ENCODE measurements around the gene COL13A1.

DNA sequence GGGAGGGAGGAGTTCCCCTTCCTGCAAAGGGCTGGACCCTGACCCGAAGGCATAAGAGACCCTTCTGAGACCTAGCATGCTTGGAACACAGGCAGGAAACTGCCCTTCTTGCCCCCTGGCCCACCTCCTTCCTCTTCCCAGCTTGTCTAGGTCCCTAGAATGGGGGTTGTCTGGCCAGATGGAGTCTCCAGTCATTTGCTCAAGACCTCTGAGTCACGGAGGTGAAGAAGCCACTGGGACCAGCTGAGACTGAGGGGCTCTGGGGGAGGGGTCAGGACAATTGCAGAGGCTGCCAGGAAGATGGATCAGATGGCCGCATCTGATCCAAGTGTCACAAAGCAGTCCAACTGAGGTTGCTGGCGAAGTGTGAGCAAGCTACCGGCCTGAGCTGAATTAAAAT, 46.2 kb downstream of the COL13A1 start:
- TF ChIP-seq, protein P1, sequence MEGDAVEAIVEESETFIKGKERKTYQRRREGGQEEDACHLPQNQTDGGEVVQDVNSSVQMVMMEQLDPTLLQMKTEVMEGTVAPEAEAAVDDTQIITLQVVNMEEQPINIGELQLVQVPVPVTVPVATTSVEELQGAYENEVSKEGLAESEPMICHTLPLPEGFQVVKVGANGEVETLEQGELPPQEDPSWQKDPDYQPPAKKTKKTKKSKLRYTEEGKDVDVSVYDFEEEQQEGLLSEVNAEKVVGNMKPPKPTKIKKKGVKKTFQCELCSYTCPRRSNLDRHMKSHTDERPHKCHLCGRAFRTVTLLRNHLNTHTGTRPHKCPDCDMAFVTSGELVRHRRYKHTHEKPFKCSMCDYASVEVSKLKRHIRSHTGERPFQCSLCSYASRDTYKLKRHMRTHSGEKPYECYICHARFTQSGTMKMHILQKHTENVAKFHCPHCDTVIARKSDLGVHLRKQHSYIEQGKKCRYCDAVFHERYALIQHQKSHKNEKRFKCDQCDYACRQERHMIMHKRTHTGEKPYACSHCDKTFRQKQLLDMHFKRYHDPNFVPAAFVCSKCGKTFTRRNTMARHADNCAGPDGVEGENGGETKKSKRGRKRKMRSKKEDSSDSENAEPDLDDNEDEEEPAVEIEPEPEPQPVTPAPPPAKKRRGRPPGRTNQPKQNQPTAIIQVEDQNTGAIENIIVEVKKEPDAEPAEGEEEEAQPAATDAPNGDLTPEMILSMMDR (IDR thresholded peaks at IDR 0.05): no peak
- TF ChIP-seq POLR2A (IDR thresholded peaks at IDR 0.05): no peak

Data from adrenal gland (tissue), 5 donors.